Measurements from ENCODE around the gene FADS3.

FADS3 gene

DNA sequence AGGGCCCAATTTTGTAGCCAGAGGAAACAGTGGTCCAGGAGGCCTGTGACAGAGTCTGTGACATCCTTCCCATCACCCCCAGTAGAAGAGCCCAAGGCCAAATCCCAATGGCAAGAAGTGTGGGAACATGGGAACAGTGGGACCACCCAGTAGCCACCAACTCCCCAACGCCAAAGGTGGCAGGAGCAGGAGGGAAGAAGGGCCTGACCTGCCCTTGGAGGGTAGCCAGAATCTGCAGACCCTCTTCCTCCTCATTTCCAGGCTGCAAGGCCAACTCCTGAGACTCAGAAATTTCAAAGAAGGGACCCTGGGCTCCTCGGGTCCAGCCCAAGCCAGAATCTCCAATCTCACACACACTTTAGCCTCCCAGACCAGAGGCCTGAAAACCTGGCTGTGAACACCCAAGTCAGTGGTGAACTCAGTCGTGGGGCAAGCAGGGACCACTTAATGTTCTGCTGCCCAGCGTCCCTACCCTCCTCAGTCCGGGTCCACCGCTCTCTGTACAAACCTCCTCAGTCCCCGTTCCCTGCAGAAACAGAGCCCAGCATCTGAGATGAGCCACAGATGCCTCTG lies 19.9 kb upstream of the FADS3 start:
- Mint-ChIP-seq H3K27me3 (peaks cover 26 to 51% of the 10 kb centered on the region in 2 donors), H3K4me1 (ENCODE audit: low read depth in 2 of 2) (no peaks in the 10 kb centered on the region), H3K27ac (no peak overlapping the region), H3K36me3 (ENCODE audit: insufficient read depth) (peaks cover 2% of the 10 kb centered on the region), H3K4me3 (no peak overlapping the region), H3K9me3 (no peaks in the 10 kb centered on the region)
- DNase-seq: no peak
- ATAC-seq (replicated peaks): no peak

DNA sequence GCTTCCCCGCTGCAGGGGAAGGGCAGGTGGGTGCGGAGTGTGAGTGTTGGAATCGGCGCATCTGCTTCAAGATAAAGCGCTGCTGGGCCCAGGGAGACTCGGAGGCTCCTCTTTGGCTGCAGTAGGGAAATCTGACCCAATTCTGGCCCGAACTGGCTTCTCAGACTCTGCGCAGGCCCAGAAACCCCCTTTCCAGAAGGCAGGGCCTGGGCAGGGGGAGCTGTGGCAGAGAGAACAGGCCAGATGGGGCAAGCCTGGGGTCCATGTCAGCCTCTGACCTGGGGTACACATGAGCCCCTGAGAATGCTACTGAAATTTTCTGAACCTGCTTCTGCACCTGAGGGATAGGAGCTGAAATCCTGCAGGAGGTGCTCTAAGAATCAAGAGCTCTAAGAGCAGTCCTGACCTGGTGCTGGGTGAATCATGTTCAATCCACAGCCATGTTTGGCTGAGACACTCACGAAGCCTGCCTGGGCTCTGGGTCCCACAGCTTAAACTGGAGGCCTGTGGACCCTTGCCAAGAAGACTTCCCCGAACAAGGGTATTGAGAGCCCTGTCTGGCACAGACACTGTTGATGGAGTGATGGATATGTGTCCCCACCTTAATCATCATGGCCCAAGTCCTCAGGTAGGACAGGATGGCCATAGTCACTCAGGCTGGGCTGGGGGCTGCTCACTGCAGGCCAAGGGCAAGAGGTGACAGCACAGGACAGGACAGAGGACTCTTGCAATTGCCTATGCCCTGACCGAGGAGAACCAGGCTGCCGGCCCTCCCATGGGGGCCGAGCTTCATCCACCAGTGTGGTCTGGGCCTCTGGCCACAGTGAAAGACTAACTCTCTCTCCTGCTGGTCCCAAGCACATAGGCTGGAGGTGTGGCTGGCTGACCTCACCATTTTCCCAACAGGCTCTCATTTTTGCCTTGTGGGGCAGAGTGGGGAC lies 19.1 kb upstream of the FADS3 start:
- peaks cover 2% of the 10 kb centered on the region for H3K36me3 Mint-ChIP-seq (ENCODE audit: insufficient read depth)
- H3K27ac Mint-ChIP-seq: no peak overlapping the region

DNA sequence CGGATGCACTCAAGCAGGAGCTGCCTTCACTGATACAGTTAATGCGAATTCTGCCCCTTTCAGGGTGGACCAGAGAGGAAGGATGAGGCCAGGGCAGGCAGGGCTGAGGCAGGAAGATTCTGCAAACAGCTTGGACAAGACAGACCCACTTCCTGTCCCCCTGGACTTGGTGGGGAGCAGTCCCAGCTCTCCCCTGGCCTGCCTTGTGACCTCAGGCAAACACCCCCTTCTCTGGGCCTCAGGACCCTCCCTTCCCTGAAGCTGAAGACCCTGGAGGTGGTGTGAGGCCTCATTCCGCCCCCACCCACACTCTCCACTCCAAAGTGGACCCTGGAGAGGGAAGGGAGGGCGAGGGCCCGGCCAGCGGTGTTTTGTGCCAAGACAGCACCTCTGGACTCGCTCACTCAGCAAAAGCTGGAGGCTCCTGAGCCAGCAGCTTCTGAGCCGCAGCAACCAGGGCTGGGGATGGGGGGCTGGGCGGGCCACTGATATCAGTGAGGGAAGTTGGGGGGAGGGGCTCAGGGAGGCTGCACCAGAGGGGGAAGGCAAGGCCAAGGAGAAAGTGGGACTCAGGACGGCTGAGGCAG lies 17.5 kb upstream of the FADS3 start:
- Mint-ChIP-seq H3K4me1 (ENCODE audit: low read depth in 2 of 2) (no peaks in the 10 kb centered on the region), H3K36me3 (ENCODE audit: insufficient read depth) (peaks cover 2% of the 10 kb centered on the region), H3K9me3 (no peaks in the 10 kb centered on the region), H3K27me3 (peaks cover 14 to 39% of the 10 kb centered on the region in 2 donors), H3K4me3 (no peak overlapping the region), H3K27ac (no peak overlapping the region)
- DNase-seq (no peak), ATAC-seq (replicated peaks) (no peak)

More for the DNA sequence above, 19.1 kb upstream of the FADS3 start:
- Mint-ChIP-seq H3K4me3 (no peak overlapping the region), H3K27me3 (peaks cover 22 to 44% of the 10 kb centered on the region in 2 donors), H3K9me3 (no peaks in the 10 kb centered on the region), H3K4me1 (ENCODE audit: low read depth in 2 of 2) (no peaks in the 10 kb centered on the region)
- ATAC-seq (replicated peaks): no peak
- DNase-seq: no peak

DNA sequence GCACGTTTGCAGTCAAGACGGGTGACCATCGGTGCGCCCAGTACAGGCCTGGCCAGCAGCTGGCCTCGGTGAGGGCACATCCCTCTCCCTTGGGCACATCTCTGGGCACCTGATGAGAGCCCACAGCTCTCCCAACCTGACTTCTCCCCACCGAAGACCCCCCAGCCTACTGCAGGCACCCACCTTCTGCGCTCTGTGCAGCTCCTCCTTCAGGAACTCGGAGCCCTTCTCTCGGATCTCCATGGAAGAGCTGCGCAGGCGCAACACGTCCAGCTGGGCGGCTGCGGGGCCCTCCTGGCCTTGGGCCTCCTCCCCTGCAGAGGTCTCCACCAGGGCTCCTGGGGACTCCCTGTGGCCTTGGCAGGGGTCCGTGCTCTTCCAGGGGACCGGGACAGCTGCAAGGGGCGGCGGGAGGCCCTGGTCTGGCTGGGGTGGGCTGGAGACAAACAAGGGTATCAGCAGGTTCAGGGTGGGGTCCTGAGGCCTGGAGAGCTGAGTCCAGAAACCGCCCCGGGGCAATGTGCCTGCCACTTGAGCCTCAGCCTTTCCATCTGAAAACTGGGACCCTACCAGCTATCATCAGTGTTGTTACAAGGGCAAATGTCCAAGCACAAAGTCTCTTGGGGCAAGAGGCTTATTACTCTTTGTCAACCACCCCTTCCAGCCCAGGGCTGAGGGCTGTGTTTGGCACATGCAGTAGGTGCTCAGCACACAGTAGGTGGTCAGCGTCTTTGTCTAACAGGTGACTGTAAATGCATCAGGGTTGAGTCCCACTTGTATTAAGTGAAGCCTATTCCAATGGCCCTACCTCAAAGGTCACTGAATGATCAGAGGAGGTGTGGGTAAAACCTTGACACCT lies 16.8 kb upstream of the FADS3 start:
- Mint-ChIP-seq H3K9me3 (no peaks in the 10 kb centered on the region), H3K36me3 (ENCODE audit: insufficient read depth) (peaks cover 2% of the 10 kb centered on the region), H3K4me3 (no peak overlapping the region), H3K27ac (no peak overlapping the region), H3K27me3 (peaks cover 11 to 39% of the 10 kb centered on the region in 2 donors), H3K4me1 (ENCODE audit: low read depth in 2 of 2) (no peaks in the 10 kb centered on the region)
- ATAC-seq (replicated peaks) (no peak), DNase-seq (no peak)

DNA sequence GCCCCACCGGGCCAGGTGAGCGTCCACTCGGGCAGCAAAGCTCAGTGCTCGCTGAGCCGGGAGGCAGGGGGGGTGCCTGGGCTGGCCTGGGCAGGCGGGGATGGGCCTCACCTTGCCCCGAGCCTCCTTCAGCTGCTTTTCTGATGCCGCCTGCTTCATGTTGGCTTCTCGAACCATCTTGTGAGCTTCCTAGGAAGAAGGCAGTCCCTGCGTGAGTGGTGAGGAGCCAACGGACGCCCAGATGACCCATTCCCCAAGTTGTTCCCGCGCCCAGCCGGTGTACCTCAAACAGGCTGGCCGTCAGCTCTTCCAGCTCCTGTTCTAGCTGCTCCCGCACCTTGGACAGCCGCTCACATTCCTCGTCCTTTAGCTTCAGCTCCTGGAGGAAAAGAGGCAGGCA lies 15.9 kb upstream of the FADS3 start:
- Mint-ChIP-seq H3K27me3 (peaks cover 2 to 37% of the 10 kb centered on the region in 2 donors), H3K4me3 (no peak overlapping the region), H3K27ac (no peak overlapping the region), H3K4me1 (ENCODE audit: low read depth in 2 of 2) (no peaks in the 10 kb centered on the region), H3K36me3 (ENCODE audit: insufficient read depth) (peaks cover 2% of the 10 kb centered on the region), H3K9me3 (no peaks in the 10 kb centered on the region)
- ATAC-seq (replicated peaks) (no peak), DNase-seq (no peak)

DNA sequence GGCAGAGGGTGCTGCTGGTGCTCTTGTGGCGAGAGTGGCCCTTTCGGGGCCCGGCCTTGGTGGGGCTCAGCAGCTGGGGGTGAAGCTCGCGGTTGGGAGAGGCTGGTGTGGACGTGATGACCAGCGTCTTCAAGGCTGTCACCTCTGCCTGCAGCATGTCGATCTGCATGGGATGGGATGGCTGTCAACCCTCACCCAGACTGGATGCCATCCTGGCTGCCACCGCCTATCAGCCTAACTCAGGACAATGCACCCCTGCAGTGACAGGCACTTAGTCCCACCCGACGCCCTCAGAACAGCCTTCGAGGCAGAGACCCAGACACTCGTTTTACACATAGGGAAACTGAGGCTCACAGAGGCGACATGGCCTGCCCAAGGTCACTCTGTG lies 15.2 kb upstream of the FADS3 start:
- DNase-seq (no peak), ATAC-seq (replicated peaks) (no peak)
- no peaks in the 10 kb centered on the region for H3K9me3 Mint-ChIP-seq
- H3K27me3 Mint-ChIP-seq: peaks cover 0 to 29% of the 10 kb centered on the region in 2 donors
- H3K4me3 Mint-ChIP-seq: no peak overlapping the region
- peaks cover 2% of the 10 kb centered on the region for H3K36me3 Mint-ChIP-seq (ENCODE audit: insufficient read depth)
- H3K4me1 Mint-ChIP-seq (ENCODE audit: low read depth in 2 of 2): no peaks in the 10 kb centered on the region
- no peak overlapping the region for H3K27ac Mint-ChIP-seq

DNA sequence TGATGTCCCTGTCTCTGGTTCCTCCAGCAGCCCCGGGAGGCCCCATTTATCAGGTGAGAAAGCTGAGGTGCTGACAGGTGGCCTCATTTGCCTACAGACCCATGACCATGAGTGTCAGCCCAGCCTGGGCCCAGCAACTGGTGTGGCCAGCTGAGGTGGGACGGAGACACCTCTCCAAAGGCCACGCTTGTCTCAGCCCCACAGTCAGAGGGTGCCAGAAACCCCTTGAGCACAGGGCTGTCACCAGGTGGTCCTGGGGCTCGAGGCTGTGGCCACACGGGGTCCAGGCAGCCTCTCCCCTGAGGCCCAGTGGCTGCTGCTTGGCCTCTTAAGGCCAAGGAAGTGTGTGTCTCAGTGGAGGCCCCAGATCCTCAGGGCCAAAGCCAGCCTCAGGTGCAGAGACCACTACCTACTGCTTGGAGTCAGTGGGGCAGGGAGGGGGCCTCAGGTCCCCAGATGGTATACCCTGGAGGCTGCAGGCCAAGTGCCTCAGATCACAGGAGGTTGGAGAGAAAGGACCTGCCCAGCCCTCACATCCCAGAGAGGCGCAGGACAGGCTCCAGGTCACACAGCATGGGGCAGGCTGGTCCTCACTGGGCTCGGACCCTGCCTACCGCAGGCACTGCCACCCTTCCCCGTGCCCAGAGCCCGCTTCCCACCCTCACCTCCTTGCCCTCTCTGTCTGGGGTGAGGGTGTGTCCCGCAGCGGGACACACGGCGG lies 14.6 kb upstream of the FADS3 start:
- no peak overlapping the region for H3K4me3 Mint-ChIP-seq
- peaks cover 0 to 25% of the 10 kb centered on the region in 2 donors for H3K27me3 Mint-ChIP-seq
- no peaks in the 10 kb centered on the region for H3K36me3 Mint-ChIP-seq (ENCODE audit: insufficient read depth)
- ATAC-seq (replicated peaks): no peak
- no peak overlapping the region for H3K27ac Mint-ChIP-seq
- H3K9me3 Mint-ChIP-seq: no peaks in the 10 kb centered on the region
- no peaks in the 10 kb centered on the region for H3K4me1 Mint-ChIP-seq (ENCODE audit: low read depth in 2 of 2)
- DNase-seq: no peak

DNA sequence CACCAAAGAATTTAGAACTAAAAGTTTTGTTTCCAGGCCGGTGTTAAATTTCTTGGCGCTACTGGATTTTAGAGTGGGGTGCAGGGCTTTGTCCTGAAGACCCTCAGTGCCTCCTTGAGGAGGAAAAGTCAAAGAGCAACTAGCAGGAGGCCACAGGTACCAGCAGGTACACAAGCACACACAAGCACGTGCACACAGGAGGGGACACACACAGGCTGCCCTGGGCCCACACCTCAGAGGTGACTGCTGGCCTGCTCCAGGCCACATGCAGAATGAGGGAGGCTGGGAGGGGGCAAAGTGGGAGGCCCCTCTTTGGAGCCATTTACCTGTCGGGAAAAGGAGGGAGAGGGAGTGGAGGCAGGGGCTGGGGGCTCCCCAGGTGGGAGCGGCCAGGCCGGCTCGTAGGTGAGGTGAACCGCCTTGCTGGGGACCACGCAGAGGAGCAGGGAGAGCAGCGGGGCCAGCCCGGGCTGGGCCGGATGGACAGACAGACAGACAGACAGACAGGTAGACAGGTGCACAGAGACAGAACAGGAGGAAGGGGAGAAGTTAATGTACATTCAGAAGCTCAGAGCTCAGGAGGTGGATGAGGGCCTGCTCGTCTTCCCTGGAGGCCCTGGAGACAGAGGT lies 13.8 kb upstream of the FADS3 start:
- no peaks in the 10 kb centered on the region for H3K36me3 Mint-ChIP-seq (ENCODE audit: insufficient read depth)
- no peaks in the 10 kb centered on the region for H3K4me1 Mint-ChIP-seq (ENCODE audit: low read depth in 2 of 2)
- H3K27me3 Mint-ChIP-seq: peaks cover 0 to 25% of the 10 kb centered on the region in 2 donors
- H3K9me3 Mint-ChIP-seq: no peaks in the 10 kb centered on the region
- DNase-seq (no peak), ATAC-seq (replicated peaks) (no peak)
- no peak overlapping the region for H3K27ac Mint-ChIP-seq
- no peak overlapping the region for H3K4me3 Mint-ChIP-seq

DNA sequence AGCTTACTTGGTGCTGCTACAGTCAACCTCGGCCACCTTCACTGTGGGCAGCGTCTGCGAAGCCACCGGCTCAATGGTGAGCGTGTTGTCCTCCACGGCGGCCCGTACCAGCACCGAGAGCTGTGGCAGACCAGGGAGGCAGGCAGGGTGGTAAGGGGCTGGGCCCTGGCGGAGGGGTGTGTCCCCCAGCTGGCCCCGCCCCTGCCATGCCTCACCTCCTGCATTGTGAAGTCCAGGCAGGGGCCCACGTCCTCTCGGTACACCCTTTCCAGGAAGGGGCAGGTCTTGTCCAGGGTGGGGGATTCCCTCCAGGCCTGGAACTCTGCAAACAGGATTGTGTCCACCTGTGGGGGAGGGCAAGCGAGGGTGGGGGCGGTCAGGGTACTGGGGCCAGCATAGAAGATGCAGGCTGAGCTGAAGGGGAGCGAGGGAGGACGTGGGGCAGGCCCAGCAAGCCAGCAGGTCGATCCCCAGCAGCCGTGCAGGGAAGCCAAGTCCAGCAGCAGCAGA lies 13.2 kb upstream of the FADS3 start:
- H3K9me3 Mint-ChIP-seq: no peaks in the 10 kb centered on the region

DNA sequence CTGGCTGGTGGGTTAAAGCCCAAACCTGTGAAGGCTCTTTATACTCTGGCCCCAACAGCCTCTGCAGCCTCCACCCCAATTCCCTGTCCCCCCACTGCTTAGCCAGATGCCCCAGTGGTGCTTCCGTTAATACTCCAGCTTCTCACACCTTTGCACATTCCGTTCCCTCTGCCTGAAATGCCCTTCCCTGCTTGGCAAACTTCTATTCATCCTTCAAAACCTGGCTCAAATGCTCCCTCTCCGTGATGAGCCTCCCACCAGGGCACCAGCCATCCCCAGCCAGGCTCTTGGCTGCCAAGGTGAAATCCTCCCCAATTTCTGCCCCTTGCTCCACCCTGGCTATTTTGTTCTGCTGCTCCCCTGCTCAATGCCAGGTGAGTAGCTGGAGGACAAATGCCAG lies 12.5 kb upstream of the FADS3 start:
- DNase-seq (no peak), ATAC-seq (replicated peaks) (no peak)
- H3K9me3 Mint-ChIP-seq: no peaks in the 10 kb centered on the region
- no peak overlapping the region for H3K4me3 Mint-ChIP-seq
- H3K4me1 Mint-ChIP-seq (ENCODE audit: low read depth in 2 of 2): peaks cover 4 to 5% of the 10 kb centered on the region in 2 donors
- peaks cover 6% of the 10 kb centered on the region for H3K36me3 Mint-ChIP-seq (ENCODE audit: insufficient read depth)
- peaks cover 0 to 25% of the 10 kb centered on the region in 2 donors for H3K27me3 Mint-ChIP-seq
- peak overlapping the region in 1 of 2 donors; percentile 13 for H3K27ac Mint-ChIP-seq

More for the DNA sequence above, 13.2 kb upstream of the FADS3 start:
- no peak overlapping the region for H3K27ac Mint-ChIP-seq
- no peaks in the 10 kb centered on the region for H3K4me1 Mint-ChIP-seq (ENCODE audit: low read depth in 2 of 2)
- H3K4me3 Mint-ChIP-seq: no peak overlapping the region
- ATAC-seq (replicated peaks) (no peak), DNase-seq (no peak)
- peaks cover 0 to 25% of the 10 kb centered on the region in 2 donors for H3K27me3 Mint-ChIP-seq
- no peaks in the 10 kb centered on the region for H3K36me3 Mint-ChIP-seq (ENCODE audit: insufficient read depth)

DNA sequence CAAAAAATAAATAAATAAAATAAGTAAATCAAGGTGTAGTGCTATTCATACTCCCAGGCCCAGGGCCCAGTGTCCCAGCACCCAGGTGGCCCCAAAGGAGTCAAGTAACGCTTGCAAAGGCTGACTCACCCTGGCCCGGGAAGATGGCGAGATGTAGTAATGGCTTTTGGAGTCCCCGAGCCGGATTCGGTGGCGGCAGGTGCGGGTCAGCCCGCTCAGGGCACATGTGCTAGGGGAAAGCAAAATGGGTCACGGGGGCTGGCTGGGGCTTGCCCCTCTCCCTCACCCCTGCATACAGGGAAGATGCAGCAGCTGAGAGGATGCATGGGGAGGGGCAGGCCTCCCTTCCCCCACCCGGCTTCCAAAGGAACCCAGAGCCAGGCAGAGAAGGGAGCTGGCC lies 11.0 kb upstream of the FADS3 start:
- Mint-ChIP-seq H3K27me3 (peaks cover 0 to 25% of the 10 kb centered on the region in 2 donors), H3K9me3 (no peaks in the 10 kb centered on the region), H3K4me3 (no peak overlapping the region), H3K36me3 (ENCODE audit: insufficient read depth) (peaks cover 11% of the 10 kb centered on the region), H3K27ac (no peak overlapping the region), H3K4me1 (ENCODE audit: low read depth in 2 of 2) (peaks cover 5 to 7% of the 10 kb centered on the region in 2 donors)
- no peak for ATAC-seq (replicated peaks)
- DNase-seq: no peak

DNA sequence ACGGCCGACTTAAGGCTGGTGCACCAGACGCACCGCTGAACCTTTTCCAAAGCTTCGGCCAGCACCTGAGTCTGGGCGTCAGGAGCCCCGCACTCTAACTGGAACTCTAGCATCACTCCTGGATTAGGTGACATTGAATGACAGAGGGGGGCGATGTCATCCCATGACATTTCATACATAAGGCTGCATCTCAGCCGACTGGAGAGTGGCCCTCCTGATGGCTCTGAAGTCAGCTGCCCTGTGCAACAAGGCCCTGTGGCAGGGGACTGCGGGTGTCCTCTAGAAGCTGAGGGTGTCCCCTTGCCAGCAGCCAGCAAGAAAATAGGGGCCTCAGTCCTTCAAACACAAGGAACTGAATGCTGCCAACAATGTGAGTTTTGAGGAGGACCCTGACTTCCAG lies 10.1 kb upstream of the FADS3 start:
- no peak overlapping the region for H3K4me3 Mint-ChIP-seq
- peaks cover 11% of the 10 kb centered on the region for H3K36me3 Mint-ChIP-seq (ENCODE audit: insufficient read depth)
- ATAC-seq (replicated peaks) (no peak), DNase-seq (no peak)
- no peak overlapping the region for H3K27ac Mint-ChIP-seq
- H3K4me1 Mint-ChIP-seq (ENCODE audit: low read depth in 2 of 2): peaks cover 5 to 9% of the 10 kb centered on the region in 2 donors
- H3K9me3 Mint-ChIP-seq: no peaks in the 10 kb centered on the region
- peaks cover 0 to 25% of the 10 kb centered on the region in 2 donors for H3K27me3 Mint-ChIP-seq
